Ishikawa (cell line): ENCODE data around the gene PPP2CA.

ENCODE experiments used
- CEBPB ChIP-seq: IDR thresholded peaks from 2 replicates; pipeline ENCODE4 v1.6.1; 2012
- CREB1 ChIP-seq: IDR thresholded peaks from 2 replicates; pipeline ENCODE4 v1.6.1; 2012; ENCODE audit warnings: low read depth
- EGR1 ChIP-seq: IDR thresholded peaks from 2 replicates; pipeline ENCODE4 v1.6.1; 2012
- EP300 ChIP-seq: IDR thresholded peaks from 2 replicates; pipeline ENCODE4 v1.6.1; 2012; ENCODE audit warnings: borderline replicate concordance
- FOXM1 ChIP-seq: IDR thresholded peaks from 2 replicates; pipeline ENCODE4 v1.6.1; 2012; ENCODE audit warnings: low read depth, borderline replicate concordance
- MAX ChIP-seq: IDR thresholded peaks from 2 replicates; pipeline ENCODE4 v1.6.1; 2012
- NFIC ChIP-seq: IDR thresholded peaks from 2 replicates; pipeline ENCODE4 v1.6.1; 2012
- RAD21 ChIP-seq: IDR thresholded peaks from 2 replicates; pipeline ENCODE4 v1.6.1; 2012; ENCODE audit warnings: low read depth
- REST ChIP-seq: IDR thresholded peaks from 2 replicates; pipeline ENCODE4 v1.6.1; 2012; ENCODE audit warnings: low read depth, mild to moderate bottlenecking
- TAF1 ChIP-seq: IDR thresholded peaks from 2 replicates; pipeline ENCODE4 v1.6.1; 2012; ENCODE audit warnings: low read depth, mild to moderate bottlenecking
- TCF12 ChIP-seq: IDR thresholded peaks from 2 replicates; pipeline ENCODE4 v1.6.1; 2012; ENCODE audit warnings: low read depth
- TEAD4 ChIP-seq: IDR thresholded peaks from 2 replicates; pipeline ENCODE4 v1.6.1; 2012
- USF1 ChIP-seq: IDR thresholded peaks from 2 replicates; pipeline ENCODE4 v1.6.1; 2012
- YY1 ChIP-seq: IDR thresholded peaks from 2 replicates; pipeline ENCODE4 v1.6.1; 2012; ENCODE audit warnings: low read depth
- ZBTB7A ChIP-seq: IDR thresholded peaks from 2 replicates; pipeline ENCODE4 v1.6.1; 2012; ENCODE audit warnings: low read depth

PPP2CA gene

GRCh38 chr5:134204575-134204974, 21.3 kb downstream of the PPP2CA start:
- no peak for TF ChIP-seq CREB1
- TF ChIP-seq MAX = no peak
- no peak for TF ChIP-seq EP300
- no peak for TF ChIP-seq TEAD4
- TF ChIP-seq TCF12 = no peak
- no peak for TF ChIP-seq FOXM1
- no peak for TF ChIP-seq RAD21
- TF ChIP-seq ZBTB7A = no peak
- TF ChIP-seq USF1 = no peak
- TF ChIP-seq REST = no peak
- TF ChIP-seq CEBPB = no peak
- no peak for TF ChIP-seq TAF1
- TF ChIP-seq NFIC = no peak

GRCh38 chr5:134203630-134204029, 22.2 kb downstream of the PPP2CA start:
- TF ChIP-seq ZBTB7A (no peak), EP300 (no peak), RAD21 (no peak), TEAD4 (no peak), MAX (no peak), NFIC (no peak), CEBPB (no peak), EGR1 (no peak), CREB1 (no peak), USF1 (no peak), REST (no peak), TCF12 (no peak), YY1 (no peak), FOXM1 (no peak), TAF1 (no peak)

GRCh38 chr5:134195666-134196065, 30.2 kb downstream of the PPP2CA start:
- TF ChIP-seq USF1 = no peak
- TF ChIP-seq FOXM1 = no peak
- TF ChIP-seq RAD21 = no peak
- TF ChIP-seq REST = no peak
- no peak for TF ChIP-seq EGR1
- no peak for TF ChIP-seq CEBPB
- TF ChIP-seq CREB1 = no peak
- TF ChIP-seq NFIC = no peak
- TF ChIP-seq EP300 = no peak
- no peak for TF ChIP-seq TAF1
- TF ChIP-seq TCF12 = no peak
- no peak for TF ChIP-seq YY1
- TF ChIP-seq MAX = no peak
- no peak for TF ChIP-seq ZBTB7A
- no peak for TF ChIP-seq TEAD4

- TF ChIP-seq RAD21 (no peak), TCF12 (no peak), ZBTB7A (no peak), NFIC (no peak), REST (no peak), TAF1 (no peak), EGR1 (no peak), USF1 (no peak), EP300 (no peak), TEAD4 (no peak), FOXM1 (no peak), CEBPB (no peak), YY1 (no peak), CREB1 (no peak), MAX (no peak)
Measured at GRCh38 chr5:134189031-134189430, 36.8 kb downstream of the PPP2CA start.
